GM23248 (cell line): ENCODE results near the gene TRPV4. TPM values are rescaled to one million over a fixed set of nuclear protein-coding genes. Genes with fewer than 3 reads are reported as not detected.

Experiments
- DNase-seq: peaks from one replicate; pipeline ENCODE4 v3.0.0-alpha.2; 2015
- H2AFZ ChIP-seq: fragments of 200-600 bp; sonication (generic); 2 replicates; pipeline ENCODE4 v1.6.1; 2016; ENCODE audit warnings: antibody characterized with exemption
- H3F3A ChIP-seq: fragments of 200-600 bp; sonication (generic); 2 replicates; pipeline ENCODE4 v1.6.1; 2016; ENCODE audit warnings: mild to moderate bottlenecking, antibody characterized with exemption, mixed run types; ENCODE audit not compliant: insufficient read depth
- H3K27ac ChIP-seq: fragments of 200-600 bp; sonication (generic); 2 replicates; pipeline ENCODE4 v1.5.1; 2016; ENCODE audit warnings: mild to moderate bottlenecking
- H3K27me3 ChIP-seq: fragments of 200-600 bp; sonication (generic); replicated peaks from 2 replicates; pipeline ENCODE4 v1.6.1; 2016; ENCODE audit warnings: mild to moderate bottlenecking; ENCODE audit not compliant: insufficient read depth
- H3K36me3 ChIP-seq: fragments of 200-600 bp; sonication (generic); 2 replicates; pipeline ENCODE4 v1.6.1; 2016; ENCODE audit warnings: low read depth, mild to moderate bottlenecking
- H3K4me1 ChIP-seq: fragments of 200-600 bp; sonication (generic); 2 replicates; pipeline ENCODE4 v1.6.1; 2016; ENCODE audit warnings: mild to moderate bottlenecking; ENCODE audit not compliant: insufficient read depth
- H3K4me2 ChIP-seq: fragments of 200-600 bp; sonication (generic); one replicate; pipeline ENCODE4 v1.6.1; 2016; ENCODE audit warnings: mild to moderate bottlenecking; ENCODE audit not compliant: unreplicated experiment
- H3K4me3 ChIP-seq: fragments of 200-600 bp; sonication (generic); 2 replicates; pipeline ENCODE4 v1.5.1; 2016; ENCODE audit warnings: mild to moderate bottlenecking
- H3K79me2 ChIP-seq: fragments of 200-600 bp; sonication (generic); 2 replicates; pipeline ENCODE4 v1.6.1; 2016; ENCODE audit warnings: mild to moderate bottlenecking; ENCODE audit not compliant: insufficient read depth
- H3K9ac ChIP-seq: fragments of 200-600 bp; sonication (generic); 2 replicates; pipeline ENCODE4 v1.6.1; 2016; ENCODE audit warnings: mild to moderate bottlenecking
- H3K9me2 ChIP-seq: fragments of 200-600 bp; sonication (generic); 2 replicates; pipeline ENCODE4 v1.6.1; 2016; ENCODE audit warnings: mixed run types, mild to moderate bottlenecking, moderate library complexity; ENCODE audit not compliant: insufficient read depth
- H3K9me3 ChIP-seq: fragments of 200-600 bp; sonication (generic); one replicate; pipeline ENCODE4 v1.6.1; 2017; ENCODE audit warnings: low read depth
- H4K20me1 ChIP-seq: fragments of 200-600 bp; sonication (generic); 2 replicates; pipeline ENCODE4 v1.6.0; 2016; ENCODE audit not compliant: insufficient read depth
- EZH2 ChIP-seq: fragments of 200-600 bp; sonication (generic); IDR thresholded peaks from 2 replicates; pipeline ENCODE4 v1.6.1; 2018; ENCODE audit warnings: antibody characterized with exemption, mild to moderate bottlenecking; ENCODE audit not compliant: insufficient read depth, poor library complexity, severe bottlenecking
- EZH2phosphoT487 ChIP-seq: fragments of 200-600 bp; sonication (generic); IDR thresholded peaks from 2 replicates; pipeline ENCODE4 v1.6.1; 2018; ENCODE audit warnings: antibody characterized with exemption, moderate library complexity, mild to moderate bottlenecking, low read depth; ENCODE audit not compliant: insufficient read depth
- WGBS, 2 experiments: methylation state at CpG; one replicate each; pipeline ENCODE4 v1.1.6; 2015 to 2017; ENCODE audit warnings: low lambda C conversion rate in 2 of 2, low coverage in 1 of 2; ENCODE audit errors: missing lambda C conversion rate in 2 of 2; 5-methylcytosine and 5-hydroxymethylcytosine counted together
- in situ Hi-C: fragments of 300-500 bp; cut with MboI; formaldehyde crosslinking; loops from 2 replicates; pipeline ENCODE4 v1.15.0; 2020
- polyA plus RNA-seq: library from polyadenylated mRNA; unstranded; fragments of >200 nt; fragmentation: Nextera tagmentation; extraction: Ambion mirVana; gene quantifications from 2 replicates; pipeline ENCODE4 v1.2.1, GENCODE V29; 2016
- total RNA-seq: library from RNA; depleted of rRNA; stranded (reverse); fragments of >200 nt; shearing (Covaris generic); gene quantifications from 2 replicates; pipeline ENCODE4 v1.2.3, GENCODE V29; 2014

TRPV4 gene
- total and polyA plus RNA-seq, 2 experiments from 2014 or later, result 0.65 to 2.6 TPM

GRCh38 chr12:109753959-109754358 lies 79.2 kb downstream of the TRPV4 start:
- no peak overlapping the region for H3K4me3 ChIP-seq
- no peaks in the 10 kb centered on the region for H4K20me1 ChIP-seq
- no peak overlapping the region for H3K4me2 ChIP-seq
- in situ Hi-C loops, result no loop called here
- peaks cover under 1% of the 10 kb centered on the region; the same call in 1 of the 2 replicates for H3K27me3 ChIP-seq
- H2AFZ ChIP-seq, result no peak overlapping the region
- H3K36me3 ChIP-seq, result no peaks in the 10 kb centered on the region
- TF ChIP-seq EZH2, result no peak
- no peaks in the 10 kb centered on the region for H3F3A ChIP-seq
- peaks cover 3% of the 10 kb centered on the region for H3K9me3 ChIP-seq
- no peaks in the 10 kb centered on the region for H3K9me2 ChIP-seq
- WGBS, 2 experiments, result 5 to 9% methylated on average over 2 of the region's 2 CpGs
- H3K79me2 ChIP-seq, result no peaks in the 10 kb centered on the region
- no peak overlapping the region for H3K9ac ChIP-seq
- DNase-seq, result no peak
- H3K27ac ChIP-seq, result no peak overlapping the region
- H3K4me1 ChIP-seq, result no peaks in the 10 kb centered on the region

- no peaks in the 10 kb centered on the region for H3K4me1 ChIP-seq
- no peaks in the 10 kb centered on the region for H3K36me3 ChIP-seq
- peaks cover 3% of the 10 kb centered on the region for H3K9me3 ChIP-seq
- H3K27ac ChIP-seq, result no peak overlapping the region
- H3K9me2 ChIP-seq, result no peaks in the 10 kb centered on the region
- in situ Hi-C loops, result no loop called here
- H2AFZ ChIP-seq, result no peak overlapping the region
- no peaks in the 10 kb centered on the region for H4K20me1 ChIP-seq
- TF ChIP-seq EZH2phosphoT487 (no peak), EZH2 (no peak)
- 45 to 48% methylated on average over 5 of the region's 5 CpGs for WGBS, 2 experiments
- no peak overlapping the region for H3K4me2 ChIP-seq
- no peaks in the 10 kb centered on the region for H3F3A ChIP-seq
- H3K79me2 ChIP-seq, result no peaks in the 10 kb centered on the region
- H3K4me3 ChIP-seq, result no peak overlapping the region
- peaks cover 9% of the 10 kb centered on the region; the same call in 1 of the 2 replicates for H3K27me3 ChIP-seq
- H3K9ac ChIP-seq, result no peak overlapping the region
- DNase-seq, result no peak
Observed at GRCh38 chr12:109753054-109753401, 80.2 kb downstream of the TRPV4 start.

GRCh38 chr12:109752117-109753053 lies 80.8 kb downstream of the TRPV4 start:
- WGBS, 2 experiments, result 54 to 56% methylated on average over 6 of the region's 6 CpGs
- no peak overlapping the region for H3K27ac ChIP-seq
- H3F3A ChIP-seq, result no peaks in the 10 kb centered on the region
- no peak overlapping the region for H3K4me3 ChIP-seq
- H3K4me2 ChIP-seq, result no peak overlapping the region
- H4K20me1 ChIP-seq, result no peaks in the 10 kb centered on the region
- H2AFZ ChIP-seq, result no peak overlapping the region
- H3K9ac ChIP-seq, result no peak overlapping the region
- no peak for TF ChIP-seq EZH2
- no peak for TF ChIP-seq EZH2phosphoT487
- no peak for DNase-seq
- H3K36me3 ChIP-seq, result no peaks in the 10 kb centered on the region
- in situ Hi-C loops, result no loop called here
- no peaks in the 10 kb centered on the region for H3K79me2 ChIP-seq
- no peaks in the 10 kb centered on the region for H3K4me1 ChIP-seq
- no peaks in the 10 kb centered on the region for H3K9me2 ChIP-seq
- peaks cover 9% of the 10 kb centered on the region; the same call in 1 of the 2 replicates for H3K27me3 ChIP-seq
- peaks cover 3% of the 10 kb centered on the region for H3K9me3 ChIP-seq

GRCh38 chr12:109744986-109745942 lies 87.9 kb downstream of the TRPV4 start:
- H3K9ac ChIP-seq, result no peak overlapping the region
- peaks cover 9% of the 10 kb centered on the region; the same call in 1 of the 2 replicates for H3K27me3 ChIP-seq
- in situ Hi-C loops, result no loop called here
- no peaks in the 10 kb centered on the region for H4K20me1 ChIP-seq
- TF ChIP-seq EZH2phosphoT487, result no peak
- WGBS, 2 experiments, result 71 to 75% methylated on average over 8 of the region's 8 CpGs
- H3F3A ChIP-seq, result no peaks in the 10 kb centered on the region
- no peaks in the 10 kb centered on the region for H3K9me2 ChIP-seq
- H3K4me3 ChIP-seq, result no peak overlapping the region
- no peaks in the 10 kb centered on the region for H3K36me3 ChIP-seq
- no peak overlapping the region for H2AFZ ChIP-seq
- DNase-seq, result no peak
- no peaks in the 10 kb centered on the region for H3K9me3 ChIP-seq
- no peak overlapping the region for H3K27ac ChIP-seq
- H3K79me2 ChIP-seq, result no peaks in the 10 kb centered on the region
- H3K4me1 ChIP-seq, result no peaks in the 10 kb centered on the region
- no peak overlapping the region for H3K4me2 ChIP-seq
